ENCODE data around the gene SMAD6.

GRCh38 chr15:66822576-66822975 lies 120.5 kb downstream of the SMAD6 start:
- TF ChIP-seq CTCF (IDR thresholded peaks at IDR 0.05; ENCODE audit: low read length) (no peak), EZH2phosphoT487 (IDR thresholded peaks at IDR 0.05; ENCODE audit: low read length) (no peak)

Measured in MM.1S (cell line).